ENCODE results near the gene CARS1.

The CARS1 gene

GRCh38 chr11:3046190-3046589 lies 11.0 kb downstream of the CARS1 start:
- DNase-seq (ENCODE audit: low spot score) (no peak), ATAC-seq (ENCODE audit: low read depth) (no peak)
- H3K9me3 ChIP-seq (ENCODE audit: severe bottlenecking): no peaks in the 10 kb centered on the region
- no peak overlapping the region for H3K4me3 ChIP-seq (ENCODE audit: severe bottlenecking)
- no peaks in the 10 kb centered on the region for H3K27me3 ChIP-seq (ENCODE audit: insufficient read depth, poor library complexity, severe bottlenecking)
- peaks cover 8% of the 10 kb centered on the region for H3K4me1 ChIP-seq (ENCODE audit: insufficient read depth, poor library complexity, severe bottlenecking)
- H3K36me3 ChIP-seq (ENCODE audit: low read depth): peaks cover 74% of the 10 kb centered on the region
- H3K27ac ChIP-seq (ENCODE audit: poor library complexity, severe bottlenecking): no peak overlapping the region
- no peak for TF ChIP-seq CTCF (IDR thresholded peaks at IDR 0.05; ENCODE audit: poor library complexity, severe bottlenecking)

GRCh38 chr11:3044915-3045314 lies 12.3 kb downstream of the CARS1 start:
- no peak for TF ChIP-seq CTCF (IDR thresholded peaks at IDR 0.05; ENCODE audit: poor library complexity, severe bottlenecking)
- H3K4me3 ChIP-seq (ENCODE audit: severe bottlenecking): no peak overlapping the region
- H3K27ac ChIP-seq (ENCODE audit: poor library complexity, severe bottlenecking): no peak overlapping the region
- DNase-seq (ENCODE audit: low spot score) (no peak), ATAC-seq (ENCODE audit: low read depth) (no peak)
- no peaks in the 10 kb centered on the region for H3K9me3 ChIP-seq (ENCODE audit: severe bottlenecking)
- no peaks in the 10 kb centered on the region for H3K27me3 ChIP-seq (ENCODE audit: insufficient read depth, poor library complexity, severe bottlenecking)
- H3K36me3 ChIP-seq (ENCODE audit: low read depth): peaks cover 87% of the 10 kb centered on the region
- peaks cover 4% of the 10 kb centered on the region for H3K4me1 ChIP-seq (ENCODE audit: insufficient read depth, poor library complexity, severe bottlenecking)

GRCh38 chr11:3044004-3044403 lies 13.2 kb downstream of the CARS1 start:
- DNase-seq (ENCODE audit: low spot score) (no peak), ATAC-seq (ENCODE audit: low read depth) (no peak)
- Histone ChIP-seq H3K4me3 (ENCODE audit: severe bottlenecking) (no peak overlapping the region), H3K27me3 (ENCODE audit: insufficient read depth, poor library complexity, severe bottlenecking) (no peaks in the 10 kb centered on the region), H3K9me3 (ENCODE audit: severe bottlenecking) (no peaks in the 10 kb centered on the region), H3K4me1 (ENCODE audit: insufficient read depth, poor library complexity, severe bottlenecking) (no peaks in the 10 kb centered on the region), H3K27ac (ENCODE audit: poor library complexity, severe bottlenecking) (no peak overlapping the region), H3K36me3 (ENCODE audit: low read depth) (peaks cover 89% of the 10 kb centered on the region)
- no peak for TF ChIP-seq CTCF (IDR thresholded peaks at IDR 0.05; ENCODE audit: poor library complexity, severe bottlenecking)

DNA sequence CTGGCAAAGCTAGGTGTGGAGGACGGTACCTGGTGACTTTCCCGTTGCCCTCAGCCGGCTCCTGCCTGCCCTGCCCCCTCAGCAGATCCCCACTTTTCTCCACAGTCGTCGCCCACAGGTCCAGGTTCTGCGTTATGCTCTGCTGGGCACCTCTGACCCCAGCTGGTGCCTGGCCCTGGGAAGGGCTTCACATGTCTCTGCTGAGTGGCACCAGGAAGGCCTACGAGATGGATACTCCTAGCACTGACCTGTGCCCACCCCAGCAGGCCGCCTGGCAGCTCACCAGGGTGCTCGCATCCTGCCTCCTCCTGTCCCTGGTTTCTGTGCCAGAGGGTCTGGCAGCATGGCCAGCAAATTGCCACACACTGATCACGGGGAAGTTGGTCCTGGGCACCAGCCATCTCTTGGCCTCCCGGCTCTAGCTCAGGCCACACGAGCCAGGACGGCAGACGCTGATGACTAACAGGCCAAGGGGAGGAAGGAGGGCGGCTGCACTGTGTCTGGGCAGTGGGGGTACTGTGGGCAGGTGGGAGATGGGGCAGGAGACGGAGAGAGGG lies 13.8 kb downstream of the CARS1 start:
- Histone ChIP-seq H3K36me3 (ENCODE audit: low read depth) (peaks cover 94% of the 10 kb centered on the region), H3K4me3 (ENCODE audit: severe bottlenecking) (no peak overlapping the region), H3K27ac (ENCODE audit: poor library complexity, severe bottlenecking) (no peak overlapping the region), H3K27me3 (ENCODE audit: insufficient read depth, poor library complexity, severe bottlenecking) (no peaks in the 10 kb centered on the region), H3K4me1 (ENCODE audit: insufficient read depth, poor library complexity, severe bottlenecking) (peaks cover under 1% of the 10 kb centered on the region), H3K9me3 (ENCODE audit: severe bottlenecking) (no peaks in the 10 kb centered on the region)
- TF ChIP-seq CTCF (IDR thresholded peaks at IDR 0.05; ENCODE audit: poor library complexity, severe bottlenecking): no peak
- no peak for DNase-seq (ENCODE audit: low spot score)
- no peak for ATAC-seq (ENCODE audit: low read depth)

DNA sequence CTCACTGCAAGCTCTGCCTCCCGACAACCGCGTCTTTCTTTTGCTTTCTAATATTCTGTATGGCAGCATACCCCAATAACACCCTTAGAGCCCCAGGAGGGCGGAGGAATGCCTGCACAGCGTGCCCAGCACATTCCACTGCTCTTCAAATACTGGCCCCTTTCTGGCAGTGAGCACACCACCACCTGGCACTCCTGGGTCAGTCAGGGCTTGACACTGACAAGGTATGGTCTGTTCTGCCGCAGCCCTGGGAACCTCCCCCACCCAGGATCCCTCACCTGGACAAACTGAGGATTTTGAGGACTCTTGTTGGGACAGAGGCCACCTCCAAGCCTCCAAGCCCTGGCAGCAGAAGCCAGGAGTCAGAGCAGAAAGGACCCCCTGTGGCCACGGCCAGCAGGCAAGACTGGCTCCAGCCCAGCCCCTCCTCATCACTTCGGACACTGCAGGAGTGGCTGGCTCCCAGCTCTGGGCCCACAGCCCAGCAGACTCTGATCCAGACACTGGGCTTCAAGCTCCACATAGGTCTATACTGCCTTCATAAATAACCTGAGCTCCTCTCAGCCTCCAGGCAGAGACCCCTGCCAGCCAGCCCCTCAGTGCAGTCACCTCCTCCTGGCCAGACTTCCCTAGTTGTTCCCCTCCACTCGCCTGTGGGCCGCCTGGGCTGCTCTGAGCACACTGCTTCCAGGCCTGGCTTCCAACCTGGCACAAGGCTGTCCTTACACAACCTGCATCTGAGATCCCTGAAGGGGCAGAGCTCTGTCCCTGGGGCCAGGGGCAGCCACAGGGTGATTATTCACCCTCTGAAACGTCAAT lies 14.5 kb downstream of the CARS1 start:
- Histone ChIP-seq H3K36me3 (ENCODE audit: low read depth) (peaks cover 97% of the 10 kb centered on the region), H3K27ac (ENCODE audit: poor library complexity, severe bottlenecking) (no peak overlapping the region), H3K4me3 (ENCODE audit: severe bottlenecking) (no peak overlapping the region), H3K9me3 (ENCODE audit: severe bottlenecking) (no peaks in the 10 kb centered on the region), H3K4me1 (ENCODE audit: insufficient read depth, poor library complexity, severe bottlenecking) (peaks cover 7% of the 10 kb centered on the region), H3K27me3 (ENCODE audit: insufficient read depth, poor library complexity, severe bottlenecking) (no peaks in the 10 kb centered on the region)
- DNase-seq (ENCODE audit: low spot score) (no peak), ATAC-seq (ENCODE audit: low read depth) (no peak)
- TF ChIP-seq CTCF (IDR thresholded peaks at IDR 0.05; ENCODE audit: poor library complexity, severe bottlenecking): no peak
